Natural killer cell (primary cell): Measurements from ENCODE around the gene GPR17. TPM values are rescaled to one million over a fixed set of nuclear protein-coding genes. Genes with fewer than 3 reads are reported as not detected.

Experiments used
- ATAC-seq, 3 donors: fragments of 150-1000 bp in 2 of 3; fragments of 200-7000 bp in 1 of 3; cut with Tn5 transposase; 1 replicate in 1 of 3; 2 replicates in 2 of 3; pipeline ENCODE4 v1.10.0; 2021; ENCODE audit warnings: mild to moderate bottlenecking in 2 of 3, moderate library complexity in 2 of 3
- DNase-seq, 2 donors: peaks; one replicate each; pipeline versions ENCODE4 v3.0.0 to v3.0.0-alpha.2; 2013 to 2021; ENCODE audit warnings: mixed read lengths in 1 of 2
- H3K27ac ChIP-seq: one replicate; pipeline ENCODE4 v1.5.1; 2013; ENCODE audit warnings: mild to moderate bottlenecking, low read length
- H3K27me3 ChIP-seq: one replicate; pipeline ENCODE4 v1.6.1; 2013; ENCODE audit warnings: low read length; ENCODE audit not compliant: control insufficient read depth, insufficient read depth
- H3K36me3 ChIP-seq: one replicate; pipeline ENCODE4 v1.6.1; 2013; ENCODE audit warnings: low read length; ENCODE audit not compliant: control insufficient read depth, insufficient read depth
- H3K4me1 ChIP-seq: one replicate; pipeline ENCODE4 v1.6.1; 2013; ENCODE audit warnings: low read length; ENCODE audit not compliant: control insufficient read depth, insufficient read depth
- H3K4me3 ChIP-seq: one replicate; pipeline ENCODE4 v1.5.1; 2013; ENCODE audit warnings: low read length
- H3K9me3 ChIP-seq: one replicate; pipeline ENCODE4 v1.6.1; 2013; ENCODE audit warnings: low read length; ENCODE audit not compliant: control insufficient read depth, insufficient read depth
- H3K27ac Mint-ChIP-seq, 2 donors: one replicate each; pipeline ENCODE4 v1.8.0; 2022; ENCODE audit warnings: mild to moderate bottlenecking in 2 of 2, mixed read lengths in 2 of 2, moderate library complexity in 1 of 2
- H3K27me3 Mint-ChIP-seq, 2 donors: one replicate each; pipeline ENCODE4 v1.8.0; 2022; ENCODE audit warnings: low read depth in 2 of 2, mixed read lengths in 2 of 2
- H3K36me3 Mint-ChIP-seq: one replicate; pipeline ENCODE4 v1.8.0; 2022; ENCODE audit warnings: mixed read lengths
- H3K4me1 Mint-ChIP-seq, 2 donors: one replicate each; pipeline ENCODE4 v1.8.0; 2022; ENCODE audit warnings: mixed read lengths in 2 of 2
- H3K4me3 Mint-ChIP-seq: one replicate; pipeline ENCODE4 v1.8.0; 2022; ENCODE audit warnings: mild to moderate bottlenecking, moderate library complexity, mixed read lengths
- H3K9me3 Mint-ChIP-seq, 2 donors: one replicate each; pipeline ENCODE4 v1.8.0; 2022; ENCODE audit warnings: mixed read lengths in 2 of 2
- CTCF ChIP-seq: fragments of 200-600 bp; IDR thresholded peaks from one replicate; pipeline ENCODE4 v1.8.0; 2022; ENCODE audit warnings: antibody characterized with exemption
- WGBS: methylation state at CpG from one replicate; pipeline ENCODE4 v1.1.7; 2013; ENCODE audit warnings: missing lambda C conversion rate; ENCODE audit not compliant: insufficient coverage; 5-methylcytosine and 5-hydroxymethylcytosine counted together
- intact Hi-C: fragments of 100-400 bp; cut with micrococcal nuclease; formaldehyde crosslinking; loops from one replicate; pipeline ENCODE4 v1.14.2; 2022
- total RNA-seq, 4 donors: library from RNA; stranded (reverse); fragments of 120-200 nt in 1 of 4; gene quantifications; one replicate each; pipeline versions ENCODE4 v1.2.3 to v1.2.4, GENCODE V29; 2013 to 2022

The GPR17 gene
- total RNA-seq, 3 donors from 2014 or later (not counting 1 experiment from before 2014, with no cell fraction given), result not detected

- peaks cover 8% of the 10 kb centered on the region for H3K4me1 ChIP-seq
- no peak for TF ChIP-seq CTCF
- Mint-ChIP-seq H3K9me3 (no peaks in the 10 kb centered on the region), H3K27ac (no peak overlapping the region), H3K36me3 (no peaks in the 10 kb centered on the region), H3K4me1 (no peaks in the 10 kb centered on the region), H3K27me3 (peaks cover 0 to 6% of the 10 kb centered on the region in 2 donors), H3K4me3 (no peak overlapping the region)
- no peak overlapping the region for H3K27ac ChIP-seq
- ATAC-seq (no peak), DNase-seq (no peak)
- H3K27me3 ChIP-seq, result no peaks in the 10 kb centered on the region
- no peaks in the 10 kb centered on the region for H3K36me3 ChIP-seq
- H3K4me3 ChIP-seq, result no peak overlapping the region
- intact Hi-C loops, result no loop called here
- no peaks in the 10 kb centered on the region for H3K9me3 ChIP-seq
- WGBS, result 81% methylated on average over 2 of the region's 2 CpGs
These were observed 20.4 kb upstream of the GPR17 start for GRCh38 chr2:127625572-127625951.

GRCh38 chr2:127626175-127626574 is 19.8 kb upstream of the GPR17 start:
- Histone ChIP-seq H3K4me3 (no peak overlapping the region), H3K4me1 (peaks cover 14% of the 10 kb centered on the region), H3K9me3 (no peaks in the 10 kb centered on the region), H3K27ac (no peak overlapping the region), H3K36me3 (no peaks in the 10 kb centered on the region), H3K27me3 (no peaks in the 10 kb centered on the region)
- TF ChIP-seq CTCF, result no peak
- intact Hi-C loops, result no loop called here
- no peaks in the 10 kb centered on the region for H3K36me3 Mint-ChIP-seq
- WGBS, result 75% methylated on average over 11 of the region's 12 CpGs
- H3K4me1 Mint-ChIP-seq, result no peaks in the 10 kb centered on the region
- peaks cover 0 to 6% of the 10 kb centered on the region in 2 donors for H3K27me3 Mint-ChIP-seq
- no peaks in the 10 kb centered on the region for H3K9me3 Mint-ChIP-seq
- ATAC-seq (no peak), DNase-seq (no peak)
- H3K27ac Mint-ChIP-seq, result no peak overlapping the region
- H3K4me3 Mint-ChIP-seq, result no peak overlapping the region

- Histone ChIP-seq H3K4me3 (no peak overlapping the region), H3K27ac (no peak overlapping the region), H3K4me1 (peaks cover 24% of the 10 kb centered on the region), H3K9me3 (no peaks in the 10 kb centered on the region), H3K27me3 (no peaks in the 10 kb centered on the region), H3K36me3 (no peaks in the 10 kb centered on the region)
- Mint-ChIP-seq H3K27me3 (peaks cover 0 to 2% of the 10 kb centered on the region in 2 donors), H3K9me3 (no peaks in the 10 kb centered on the region), H3K4me1 (no peaks in the 10 kb centered on the region), H3K27ac (no peak overlapping the region), H3K4me3 (no peak overlapping the region), H3K36me3 (no peaks in the 10 kb centered on the region)
- intact Hi-C loops, result no loop called here
- 92% methylated on average over 28 of the region's 28 CpGs for WGBS
- DNase-seq, result no peak
- TF ChIP-seq CTCF, result no peak
- ATAC-seq, result no peak
These were observed 18.8 kb upstream of the GPR17 start for GRCh38 chr2:127626917-127627739.
